Measurements from ENCODE around the gene CPEB1.

DNA sequence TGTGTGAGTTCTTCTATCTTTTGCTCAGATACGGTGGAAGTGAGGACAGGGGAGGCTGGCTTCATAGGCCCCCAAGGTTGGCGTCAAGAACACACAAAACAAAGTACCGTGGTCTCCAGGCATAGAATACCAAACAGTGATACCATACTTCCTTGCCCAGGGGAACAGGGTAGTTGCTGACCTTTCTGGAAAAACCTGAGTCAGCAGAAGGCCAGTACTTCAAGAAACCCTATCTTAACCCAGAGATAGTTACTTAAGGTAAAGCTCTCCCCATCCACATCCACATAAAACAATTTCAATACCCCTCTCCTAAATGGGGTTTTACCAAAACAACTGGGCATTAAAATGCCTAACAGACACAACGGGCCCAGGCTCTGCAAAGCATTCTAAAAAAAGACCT is 77.3 kb downstream of the CPEB1 start:
- TF ChIP-seq, protein P1, sequence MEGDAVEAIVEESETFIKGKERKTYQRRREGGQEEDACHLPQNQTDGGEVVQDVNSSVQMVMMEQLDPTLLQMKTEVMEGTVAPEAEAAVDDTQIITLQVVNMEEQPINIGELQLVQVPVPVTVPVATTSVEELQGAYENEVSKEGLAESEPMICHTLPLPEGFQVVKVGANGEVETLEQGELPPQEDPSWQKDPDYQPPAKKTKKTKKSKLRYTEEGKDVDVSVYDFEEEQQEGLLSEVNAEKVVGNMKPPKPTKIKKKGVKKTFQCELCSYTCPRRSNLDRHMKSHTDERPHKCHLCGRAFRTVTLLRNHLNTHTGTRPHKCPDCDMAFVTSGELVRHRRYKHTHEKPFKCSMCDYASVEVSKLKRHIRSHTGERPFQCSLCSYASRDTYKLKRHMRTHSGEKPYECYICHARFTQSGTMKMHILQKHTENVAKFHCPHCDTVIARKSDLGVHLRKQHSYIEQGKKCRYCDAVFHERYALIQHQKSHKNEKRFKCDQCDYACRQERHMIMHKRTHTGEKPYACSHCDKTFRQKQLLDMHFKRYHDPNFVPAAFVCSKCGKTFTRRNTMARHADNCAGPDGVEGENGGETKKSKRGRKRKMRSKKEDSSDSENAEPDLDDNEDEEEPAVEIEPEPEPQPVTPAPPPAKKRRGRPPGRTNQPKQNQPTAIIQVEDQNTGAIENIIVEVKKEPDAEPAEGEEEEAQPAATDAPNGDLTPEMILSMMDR (IDR thresholded peaks at IDR 0.05; ENCODE audit: insufficient read depth, low read length): no peak
- TF ChIP-seq POLR2AphosphoS5 (IDR thresholded peaks at IDR 0.05; ENCODE audit: low read depth) (no peak), GABPA (IDR thresholded peaks at IDR 0.05; ENCODE audit: low read depth) (no peak)

All from HL-60 (cell line).